H1 (cell line): Measurements from ENCODE around the gene KCTD16. TPM values are rescaled to one million over a fixed set of nuclear protein-coding genes. Genes with fewer than 3 reads are reported as not detected.

ENCODE experiments used
- PHF8 ChIP-seq: fragments of 200-600 bp; sonication (generic); conservative IDR thresholded peaks from 2 replicates; pipeline ENCODE4 v1.7.1; 2012; ENCODE audit warnings: low read depth, mild to moderate bottlenecking, inconsistent platforms, low read length, moderate library complexity
- SP4 ChIP-seq: IDR thresholded peaks from 2 replicates; pipeline ENCODE4 v1.6.1; 2012; ENCODE audit warnings: low read length, inconsistent platforms
- polyA plus RNA-seq, 7 experiments: library from polyadenylated mRNA; depleted of rRNA in 3 of 7; stranded (reverse) in 5 of 7; unstranded in 2 of 7; fragments of >200 nt in 5 of 7; fragments of 200-250 nt in 2 of 7; gene quantifications; 1 replicate in 5 of 7; 2 replicates in 1 of 7; 4 replicates in 1 of 7; pipeline versions ENCODE4 v1.2.1 to v1.2.3, GENCODE V29; 2011 to 2013; ENCODE audit warnings: missing spikeins in 2 of 7, mixed read lengths in 2 of 7
- total RNA-seq: library from RNA; stranded (reverse); fragmentation: NEBNext Ultra II Directional; extraction: Animal tissue kit (Norgen Biotek cat#: 25700); gene quantifications from 2 replicates; pipeline ENCODE4 v1.2.1, GENCODE V29; 2021

The KCTD16 gene
- total and polyA plus RNA-seq, 2 of the 8 experiments (the other 6 are each of a cell fraction or from before 2014, with no cell fraction given) = 0.03 to 0.24 TPM

DNA sequence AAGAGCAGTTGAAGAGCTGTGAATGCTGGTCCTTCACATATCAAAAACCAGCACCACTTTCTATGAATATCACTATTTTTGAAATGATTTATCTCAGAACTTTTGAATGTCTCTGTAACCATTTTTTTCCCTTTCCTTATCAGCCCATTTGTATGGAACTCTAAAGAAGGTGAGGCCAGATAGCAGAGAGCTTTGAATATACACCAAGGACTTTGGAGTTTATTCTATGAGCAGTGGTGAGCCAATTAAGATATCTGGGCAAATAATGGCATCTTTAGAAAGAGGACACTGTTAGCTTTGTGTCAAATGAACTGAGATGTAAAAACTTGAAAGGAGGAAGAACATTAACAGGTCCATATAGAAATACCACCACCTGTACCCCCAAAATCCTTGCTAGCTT lies 22.0 kb downstream of the KCTD16 start (continued):
- TF ChIP-seq SP4 (no peak), PHF8 (no peak)
- TF ChIP-seq, all 59 proteins: peak for 0
